Measurements from ENCODE around the gene SH3TC1. TPM values are rescaled to one million over a fixed set of nuclear protein-coding genes. Genes with fewer than 3 reads are reported as not detected.

SH3TC1 gene
- total RNA-seq, 6 donors from 2014 or later, result 34.1 to 193 (median 81.4) TPM

- Histone ChIP-seq H3K27ac (no peak overlapping the region), H3K4me1 (peaks cover 19 to 40% (median 36%) of the 10 kb centered on the region in 4 donors), H3K27me3 (no peaks in the 10 kb centered on the region), H3K4me3 (no peak overlapping the region), H3K36me3 (peaks cover 0 to 15% (median 8%) of the 10 kb centered on the region in 4 donors), H3K9me3 (no peaks in the 10 kb centered on the region)
- DNase-seq (peak in 1 of 2 donors; percentile 78), ATAC-seq (ENCODE audit: low FRiP score in 2 of 2) (no peak)
- TF ChIP-seq POLR2AphosphoS5 (IDR thresholded peaks at IDR 0.05), result no peak
- no peak for TF ChIP-seq POLR2A (IDR thresholded peaks at IDR 0.05)
- TF ChIP-seq EP300 (IDR thresholded peaks at IDR 0.05), result no peak
- TF ChIP-seq, protein P1, sequence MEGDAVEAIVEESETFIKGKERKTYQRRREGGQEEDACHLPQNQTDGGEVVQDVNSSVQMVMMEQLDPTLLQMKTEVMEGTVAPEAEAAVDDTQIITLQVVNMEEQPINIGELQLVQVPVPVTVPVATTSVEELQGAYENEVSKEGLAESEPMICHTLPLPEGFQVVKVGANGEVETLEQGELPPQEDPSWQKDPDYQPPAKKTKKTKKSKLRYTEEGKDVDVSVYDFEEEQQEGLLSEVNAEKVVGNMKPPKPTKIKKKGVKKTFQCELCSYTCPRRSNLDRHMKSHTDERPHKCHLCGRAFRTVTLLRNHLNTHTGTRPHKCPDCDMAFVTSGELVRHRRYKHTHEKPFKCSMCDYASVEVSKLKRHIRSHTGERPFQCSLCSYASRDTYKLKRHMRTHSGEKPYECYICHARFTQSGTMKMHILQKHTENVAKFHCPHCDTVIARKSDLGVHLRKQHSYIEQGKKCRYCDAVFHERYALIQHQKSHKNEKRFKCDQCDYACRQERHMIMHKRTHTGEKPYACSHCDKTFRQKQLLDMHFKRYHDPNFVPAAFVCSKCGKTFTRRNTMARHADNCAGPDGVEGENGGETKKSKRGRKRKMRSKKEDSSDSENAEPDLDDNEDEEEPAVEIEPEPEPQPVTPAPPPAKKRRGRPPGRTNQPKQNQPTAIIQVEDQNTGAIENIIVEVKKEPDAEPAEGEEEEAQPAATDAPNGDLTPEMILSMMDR (IDR thresholded peaks at IDR 0.05), result no peak
- WGBS, 2 donors, result 95 to 99% methylated on average over 12 to 15 of the region's 19 CpGs
Observed at GRCh38 chr4:8244931-8245460, 45.9 kb downstream of the SH3TC1 start.

DNA sequence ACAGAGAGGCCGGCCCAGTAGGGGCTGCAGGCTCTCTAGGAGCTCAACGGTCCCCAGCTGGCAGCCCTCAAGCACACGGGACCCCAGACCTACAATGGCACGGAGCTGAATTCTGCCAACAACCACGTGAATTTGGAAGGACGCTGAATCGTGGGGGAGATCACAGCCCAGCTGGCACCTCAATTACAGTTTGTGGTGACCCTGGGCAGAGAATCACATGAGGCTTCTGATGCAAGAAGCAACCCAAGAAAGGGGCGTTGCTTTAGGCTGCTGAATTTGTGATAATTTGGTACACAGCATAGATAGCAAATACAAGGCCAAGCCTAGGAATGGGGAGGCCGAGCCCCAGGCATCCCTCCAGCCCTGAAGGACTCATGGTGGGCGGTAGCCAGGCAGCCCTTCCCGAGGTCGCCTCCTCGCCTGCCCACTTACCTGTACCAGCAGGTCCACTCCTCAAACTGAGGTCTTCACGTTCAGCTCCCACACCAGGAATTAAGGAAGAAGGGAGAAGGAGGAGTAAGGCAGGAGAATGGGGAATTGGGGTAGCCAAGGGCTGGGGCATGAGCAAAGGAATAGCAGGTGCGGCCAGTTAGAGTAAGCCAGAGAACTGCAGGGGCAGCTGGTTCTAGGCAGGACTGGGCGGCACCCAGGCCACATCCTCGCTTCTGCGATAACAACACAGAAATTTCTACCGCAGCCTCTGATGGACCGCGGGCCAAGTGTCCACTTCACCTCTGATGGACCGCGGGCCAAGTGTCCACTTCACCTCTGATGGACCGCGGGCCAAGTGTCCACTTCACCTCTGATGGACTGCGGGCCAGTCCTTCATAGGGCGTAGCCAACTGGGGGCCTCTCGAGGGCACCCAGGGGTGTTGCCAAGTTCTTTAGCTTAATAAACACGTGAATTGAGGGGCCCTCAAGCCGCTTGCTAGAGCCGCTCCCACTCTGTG lies 47.1 kb downstream of the SH3TC1 start:
- H3K27ac ChIP-seq, result peak overlapping the region in 3 of 4 donors; percentile 51 to 90 (median 81)

DNA sequence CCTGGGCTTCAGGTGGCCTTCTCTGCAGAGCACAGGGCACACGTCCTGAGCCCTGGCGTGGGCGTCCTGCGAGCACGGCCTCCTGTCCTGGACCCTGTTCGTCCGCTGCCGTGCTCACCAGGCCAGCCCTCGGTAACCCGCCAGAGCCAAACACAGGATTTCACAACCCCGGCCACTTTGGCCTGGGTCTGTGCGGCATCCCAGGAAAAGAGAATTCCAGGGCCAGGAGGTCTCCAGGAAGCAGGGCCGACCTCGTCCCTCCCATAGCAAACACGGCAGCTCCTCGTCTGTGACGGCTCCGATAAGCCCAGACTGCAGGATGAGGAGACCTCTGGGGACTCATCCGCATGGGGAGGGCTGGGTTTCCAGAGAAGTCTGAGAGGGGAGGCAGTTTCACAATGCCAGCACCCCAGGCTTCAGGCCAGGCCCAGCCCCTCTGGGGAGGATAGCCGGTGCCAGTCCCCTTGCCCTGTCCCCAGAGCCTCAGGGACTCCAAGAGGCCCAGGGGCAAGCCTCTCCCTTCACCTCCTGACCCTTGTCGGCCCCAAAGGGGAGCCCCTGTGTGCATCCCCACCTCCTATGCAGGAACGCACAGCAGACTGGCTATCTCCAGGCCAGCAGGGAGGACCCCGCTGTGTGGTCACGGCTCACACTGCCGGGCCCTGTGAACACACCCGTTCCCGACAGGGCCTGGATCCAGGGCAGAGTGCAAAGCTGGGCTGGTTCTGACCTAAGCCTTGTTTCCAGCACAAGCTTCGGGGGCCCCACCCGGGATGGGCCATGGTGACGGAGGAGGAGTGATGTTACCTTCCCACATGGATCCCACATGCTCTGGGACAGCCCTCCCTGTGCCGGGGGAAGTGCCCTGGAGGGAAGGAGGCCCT lies 48.2 kb downstream of the SH3TC1 start:
- Histone ChIP-seq H3K27ac (peak overlapping the region; percentile 51 to 90 (median 79)), H3K27me3 (no peaks in the 10 kb centered on the region), H3K4me1 (peaks cover 17 to 34% (median 32%) of the 10 kb centered on the region in 4 donors), H3K4me3 (peak overlapping the region in 1 of 4 donors; percentile 17), H3K36me3 (no peaks in the 10 kb centered on the region), H3K9me3 (no peaks in the 10 kb centered on the region)
- DNase-seq (peak in 1 of 2 donors; percentile 71), ATAC-seq (ENCODE audit: low FRiP score in 2 of 2) (peak; percentile 54 to 89)
- TF ChIP-seq EP300 (IDR thresholded peaks at IDR 0.05) (no peak), POLR2AphosphoS5 (IDR thresholded peaks at IDR 0.05) (peak in 1 of 2 donors; percentile 39)
- TF ChIP-seq, protein P1 (IDR thresholded peaks at IDR 0.05), result no peak
- WGBS, 2 donors, result 68 to 85% methylated on average over 6 to 31 of the region's 31 CpGs

More for the DNA sequence above, 47.1 kb downstream of the SH3TC1 start:
- Histone ChIP-seq H3K4me1 (peaks cover 19 to 40% (median 36%) of the 10 kb centered on the region in 4 donors), H3K4me3 (no peak overlapping the region), H3K27me3 (no peaks in the 10 kb centered on the region), H3K36me3 (peaks cover 0 to 7% (median under 1%) of the 10 kb centered on the region in 4 donors), H3K9me3 (no peaks in the 10 kb centered on the region)
- ATAC-seq (ENCODE audit: low FRiP score in 2 of 2) (peak in 1 of 2 donors; percentile 85), DNase-seq (peak in 1 of 2 donors; percentile 80)
- 63 to 78% methylated on average over 27 to 31 of the region's 31 CpGs for whole genome bisulfite sequencing, 2 donors
- TF ChIP-seq POLR2A (IDR thresholded peaks at IDR 0.05), result no peak
- peak in 2 of 4 donors; percentile 7 to 45 for TF ChIP-seq EP300 (IDR thresholded peaks at IDR 0.05)
- TF ChIP-seq POLR2AphosphoS5 (IDR thresholded peaks at IDR 0.05), result peak in 1 of 2 donors; percentile 37
- TF ChIP-seq, protein P1 (IDR thresholded peaks at IDR 0.05), result no peak

DNA sequence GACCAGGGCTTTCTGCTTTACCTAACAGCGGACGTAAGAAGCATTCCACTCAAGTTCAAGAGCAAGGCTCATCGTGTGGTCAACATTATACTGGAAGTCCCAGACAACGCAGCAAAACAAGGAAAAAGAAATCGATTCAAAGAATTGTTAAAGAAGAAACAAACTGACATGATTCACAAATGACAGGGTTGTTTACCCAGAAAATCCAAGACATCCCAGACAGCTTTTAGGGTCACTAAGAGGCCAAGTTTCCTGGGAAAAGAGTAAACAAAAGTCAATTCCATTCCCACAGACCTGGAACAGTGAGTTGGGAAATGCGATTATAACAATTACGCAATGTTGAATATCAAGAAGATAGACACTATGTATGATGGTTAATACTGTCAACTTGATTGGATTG lies 49.0 kb downstream of the SH3TC1 start:
- Histone ChIP-seq H3K9me3 (no peaks in the 10 kb centered on the region), H3K4me1 (peaks cover 12 to 30% (median 25%) of the 10 kb centered on the region in 4 donors), H3K27me3 (no peaks in the 10 kb centered on the region), H3K36me3 (no peaks in the 10 kb centered on the region), H3K4me3 (no peak overlapping the region), H3K27ac (peak overlapping the region; percentile 51 to 90 (median 79))
- TF ChIP-seq POLR2A (IDR thresholded peaks at IDR 0.05) (no peak), EP300 (IDR thresholded peaks at IDR 0.05) (no peak), POLR2AphosphoS5 (IDR thresholded peaks at IDR 0.05) (no peak)
- TF ChIP-seq, protein P1 (IDR thresholded peaks at IDR 0.05), result no peak
- WGBS, 2 donors, result 48 to 58% methylated on average over 7 of the region's 7 CpGs
- ATAC-seq (ENCODE audit: low FRiP score in 2 of 2), result peak in 1 of 2 donors; percentile 34
- no peak for DNase-seq
